Endothelial cell of umbilical vein (primary cell): Measurements from ENCODE around the gene PGF. TPM values are rescaled to one million over a fixed set of nuclear protein-coding genes. Genes with fewer than 3 reads are reported as not detected.

Source experiments
- BruUV-seq: library from RNA; stranded (reverse); fragments of 400-500 nt; replicated peaks from 2 replicates; lab custom pipeline; 2021; lab: Mats Ljungman, UMichigan
- CTCF ChIA-PET: fragments of 300-600, 350-600 bp; sonication (Branson Sonifier 250); formaldehyde crosslinking; loops from one replicate; lab custom pipeline; 2021; ENCODE audit warnings: antibody characterized with exemption, inconsistent platforms; lab: Charles Lee
- POLR2A ChIA-PET: fragments of 300-600, 350-600 bp; sonication (Branson Sonifier 250); formaldehyde crosslinking; loops from one replicate; lab custom pipeline; 2021; ENCODE audit warnings: antibody characterized with exemption, inconsistent platforms; lab: Charles Lee
- DNase-seq: peaks from one replicate; pipeline ENCODE4 v3.0.0-alpha.2; 2011; ENCODE audit warnings: low read depth, low spot score
- FAIRE-seq: peaks from 2 replicates; lab custom pipeline; 2011; peaks lifted over from hg19 to GRCh38; lab: Jason Lieb, UNC
- H2AFZ ChIP-seq: 2 replicates; pipeline ENCODE4 v1.6.0; 2012; ENCODE audit warnings: low read depth, low read length, control low read depth, inconsistent platforms
- H3K27ac ChIP-seq: 2 replicates; pipeline ENCODE4 v1.5.1; 2011; ENCODE audit warnings: low read depth, mild to moderate bottlenecking, control low read depth, low read length, moderate library complexity; ENCODE audit not compliant: insufficient read depth
- H3K27me3 ChIP-seq, 2 experiments: 2 replicates each; pipeline versions ENCODE4 v1.6.0 to v1.6.1; 2011; ENCODE audit warnings: low read length in 2 of 2, mixed read lengths in 1 of 2; ENCODE audit not compliant: control insufficient read depth in 2 of 2, insufficient read depth in 2 of 2
- H3K36me3 ChIP-seq, 2 experiments: 2 replicates in 1 of 2; 3 replicates in 1 of 2; pipeline ENCODE4 v1.5.1; 2011; ENCODE audit warnings: low read length in 2 of 2, mild to moderate bottlenecking in 1 of 2, moderate library complexity in 1 of 2; ENCODE audit not compliant: control insufficient read depth in 2 of 2, insufficient read depth in 2 of 2; ENCODE audit errors: extremely low read depth in 1 of 2
- H3K4me1 ChIP-seq: 3 replicates; pipeline ENCODE4 v1.5.1; 2011; ENCODE audit warnings: mild to moderate bottlenecking, low read length; ENCODE audit not compliant: control insufficient read depth, insufficient read depth; ENCODE audit errors: extremely low read depth
- H3K4me2 ChIP-seq: 2 replicates; pipeline ENCODE4 v1.6.1; 2011; ENCODE audit warnings: low read length, control low read depth, mixed read lengths; ENCODE audit not compliant: insufficient read depth
- H3K4me3 ChIP-seq, 3 experiments: fragments of 200-600 bp in 1 of 3; sonication (generic), shearing (Covaris generic) in 1 of 3; replicated peaks in 1 of 3; 2 replicates each; pipeline ENCODE4 v1.5.1; 2011 to 2016; ENCODE audit warnings: control low read depth in 3 of 3, low read length in 3 of 3, mild to moderate bottlenecking in 2 of 3, inconsistent platforms in 1 of 3, low read depth in 1 of 3, moderate library complexity in 1 of 3; ENCODE audit not compliant: insufficient read depth in 1 of 3
- H3K79me2 ChIP-seq: 2 replicates; pipeline ENCODE4 v1.6.0; 2012; ENCODE audit warnings: low read length, inconsistent platforms; ENCODE audit not compliant: control insufficient read depth, insufficient read depth
- H3K9ac ChIP-seq: replicated peaks from 2 replicates; pipeline ENCODE3; 2011; ENCODE audit warnings: low read length, control low read depth; ENCODE audit not compliant: insufficient read depth; ENCODE audit errors: extremely low read depth
- H3K9me1 ChIP-seq: replicated peaks from 3 replicates; pipeline ENCODE4 v1.6.0; 2011; ENCODE audit warnings: mild to moderate bottlenecking, low read length; ENCODE audit not compliant: control insufficient read depth, insufficient read depth; ENCODE audit errors: extremely low read depth
- H3K9me3 ChIP-seq: replicated peaks from 2 replicates; pipeline ENCODE4 v1.5.1; 2012; ENCODE audit warnings: low read length, inconsistent platforms; ENCODE audit not compliant: control insufficient read depth, insufficient read depth
- H4K20me1 ChIP-seq: replicated peaks from 2 replicates; pipeline ENCODE3; 2011; ENCODE audit warnings: mild to moderate bottlenecking, low read length; ENCODE audit not compliant: control insufficient read depth, insufficient read depth; ENCODE audit errors: extremely low read depth
- EZH2 ChIP-seq: IDR thresholded peaks from 2 replicates; pipeline ENCODE4 v1.6.1; 2012; ENCODE audit warnings: borderline replicate concordance, low read depth, mild to moderate bottlenecking, moderate library complexity, low read length, inconsistent platforms; ENCODE audit not compliant: severe bottlenecking
- FOS ChIP-seq: IDR thresholded peaks from 2 replicates; pipeline ENCODE4 v1.6.1; 2011; ENCODE audit warnings: mild to moderate bottlenecking, low read length, moderate library complexity, borderline replicate concordance; ENCODE audit not compliant: insufficient read depth
- GATA2 ChIP-seq: IDR thresholded peaks from 2 replicates; pipeline ENCODE4 v1.7.0; 2011; ENCODE audit warnings: low read depth, mild to moderate bottlenecking, moderate library complexity, mixed read lengths, low read length; ENCODE audit not compliant: insufficient read length, insufficient read depth
- JUN ChIP-seq: IDR thresholded peaks from 2 replicates; pipeline ENCODE4 v1.6.1; 2011; ENCODE audit warnings: borderline replicate concordance, low read depth; ENCODE audit not compliant: insufficient read length, insufficient read depth
- MYC ChIP-seq: IDR thresholded peaks from one replicate; pipeline ENCODE4 v1.6.1; 2011; ENCODE audit warnings: mild to moderate bottlenecking, low read depth, low read length
- POLR2A ChIP-seq: IDR thresholded peaks from 2 replicates; pipeline ENCODE4 v1.6.1; 2012; ENCODE audit warnings: low read depth, mild to moderate bottlenecking, control low read depth, low read length
- POLR2AphosphoS5 ChIP-seq: IDR thresholded peaks from 2 replicates; pipeline ENCODE4 v1.6.1; 2012; ENCODE audit warnings: low read depth, mild to moderate bottlenecking, control low read depth, low read length, moderate library complexity; ENCODE audit not compliant: insufficient read depth
- dilution Hi-C: fragments of 300-500 bp; cut with MboI; formaldehyde crosslinking; loops from one replicate; pipeline ENCODE4 v1.15.0; 2019; ENCODE audit warnings: low sequenced_read_pairs; ENCODE audit not compliant: extremely low pct_ligation_motif_present
- intact Hi-C: fragments of 100-400 bp; cut with micrococcal nuclease; formaldehyde crosslinking; loops from one replicate; pipeline ENCODE4 v1.10.0; 2022
- polyA plus RNA-seq, 4 experiments: library from polyadenylated mRNA; depleted of rRNA in 3 of 4; stranded (reverse) in 3 of 4; unstranded in 1 of 4; fragments of >200 nt; gene quantifications; 2 replicates each; pipeline versions ENCODE4 v1.2.1 to v1.2.3, GENCODE V29; 2011 to 2012; ENCODE audit warnings: missing spikeins in 1 of 4
- total RNA-seq: library from RNA; stranded (reverse); gene quantifications from 2 replicates; pipeline ENCODE4 v1.2.3, GENCODE V29; 2021
- TF ChIP-seq, protein P1 (sequence below): IDR thresholded peaks from 2 replicates; pipeline ENCODE4 v1.6.1; 2011; ENCODE audit not compliant: insufficient read depth, insufficient read length
- TF ChIP-seq, protein P2 (sequence below), 2 donors: IDR thresholded peaks; 1 replicate in 1 of 2; 2 replicates in 1 of 2; pipeline ENCODE4 v1.5.1; 2011; ENCODE audit warnings: low read length in 2 of 2, mild to moderate bottlenecking in 2 of 2, moderate library complexity in 2 of 2, control low read depth in 1 of 2, inconsistent platforms in 1 of 2, low read depth in 1 of 2; ENCODE audit not compliant: insufficient read depth in 1 of 2; ENCODE audit errors: extremely low read depth in 1 of 2

PGF gene
- total and polyA plus RNA-seq, 2 donors (not counting 3 experiments of a cell fraction or from before 2014, with no cell fraction given) = 89.0 to 206 TPM

DNA sequence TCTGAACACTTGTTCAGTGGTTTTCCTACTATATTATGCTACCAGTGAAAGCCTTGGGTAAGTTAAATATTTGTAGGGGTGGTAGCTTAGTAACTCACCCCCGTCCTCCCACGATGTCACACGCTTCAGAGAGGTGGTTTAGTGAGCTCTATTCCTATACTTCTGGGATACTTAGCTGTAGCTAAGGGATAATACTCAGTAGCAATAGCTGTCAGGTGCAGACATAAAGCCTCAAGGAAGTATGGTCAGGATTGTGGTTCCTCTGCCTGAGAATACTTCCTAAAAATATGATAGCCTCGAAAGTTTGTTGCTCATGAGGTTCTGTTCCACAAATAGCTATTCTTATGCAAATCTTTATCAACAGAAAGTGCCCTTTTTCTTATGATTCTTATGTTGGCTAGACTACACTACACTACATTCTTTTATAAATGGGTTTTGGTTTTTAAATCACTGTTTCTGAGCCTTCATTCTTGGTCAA lies 61.7 kb downstream of the PGF start:
- Histone ChIP-seq H3K9me3 (no peaks in the 10 kb centered on the region), H3K27me3 (no peaks in the 10 kb centered on the region), H3K36me3 (peaks cover 50 to 57% of the 10 kb centered on the region in 2 experiments), H3K79me2 (peaks cover 7% of the 10 kb centered on the region), H3K4me1 (no peaks in the 10 kb centered on the region), H2AFZ (no peak overlapping the region), H3K9ac (no peak overlapping the region), H4K20me1 (no peaks in the 10 kb centered on the region), H3K4me2 (no peak overlapping the region), H3K27ac (no peak overlapping the region), H3K9me1 (no peaks in the 10 kb centered on the region), H3K4me3 (no peak overlapping the region)
- DNase-seq (no peak), FAIRE-seq (no peak)
- dilution Hi-C loops = no loop called here
- intact Hi-C loops = no loop called here
- POLR2A ChIA-PET = interaction anchor here (1.5 kb wide), 1 partner anchor 16 kb away, joined by 4 read pairs; no protein-coding TSS in a partner anchor
- CTCF ChIA-PET = interaction anchor here (0.7 to 5.0 kb wide), 7 partner anchors 8 to 194 kb away, joined by 3 to 41 read pairs (median 4); no protein-coding TSS in a partner anchor
- BruUV-seq = no TSS peak
- no peak for TF ChIP-seq FOS
- TF ChIP-seq JUN = no peak
- TF ChIP-seq, protein P1, sequence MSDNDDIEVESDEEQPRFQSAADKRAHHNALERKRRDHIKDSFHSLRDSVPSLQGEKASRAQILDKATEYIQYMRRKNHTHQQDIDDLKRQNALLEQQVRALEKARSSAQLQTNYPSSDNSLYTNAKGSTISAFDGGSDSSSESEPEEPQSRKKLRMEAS = no peak
- TF ChIP-seq EZH2 = no peak
- TF ChIP-seq POLR2A = no peak
- TF ChIP-seq, protein P2, sequence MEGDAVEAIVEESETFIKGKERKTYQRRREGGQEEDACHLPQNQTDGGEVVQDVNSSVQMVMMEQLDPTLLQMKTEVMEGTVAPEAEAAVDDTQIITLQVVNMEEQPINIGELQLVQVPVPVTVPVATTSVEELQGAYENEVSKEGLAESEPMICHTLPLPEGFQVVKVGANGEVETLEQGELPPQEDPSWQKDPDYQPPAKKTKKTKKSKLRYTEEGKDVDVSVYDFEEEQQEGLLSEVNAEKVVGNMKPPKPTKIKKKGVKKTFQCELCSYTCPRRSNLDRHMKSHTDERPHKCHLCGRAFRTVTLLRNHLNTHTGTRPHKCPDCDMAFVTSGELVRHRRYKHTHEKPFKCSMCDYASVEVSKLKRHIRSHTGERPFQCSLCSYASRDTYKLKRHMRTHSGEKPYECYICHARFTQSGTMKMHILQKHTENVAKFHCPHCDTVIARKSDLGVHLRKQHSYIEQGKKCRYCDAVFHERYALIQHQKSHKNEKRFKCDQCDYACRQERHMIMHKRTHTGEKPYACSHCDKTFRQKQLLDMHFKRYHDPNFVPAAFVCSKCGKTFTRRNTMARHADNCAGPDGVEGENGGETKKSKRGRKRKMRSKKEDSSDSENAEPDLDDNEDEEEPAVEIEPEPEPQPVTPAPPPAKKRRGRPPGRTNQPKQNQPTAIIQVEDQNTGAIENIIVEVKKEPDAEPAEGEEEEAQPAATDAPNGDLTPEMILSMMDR (IDR thresholded peaks at IDR 0.05; ENCODE audit: extremely low read depth in 1 of 2, insufficient read depth in 1 of 2, low read depth in 1 of 2, low read length in 2 of 2) = no peak
- no peak for TF ChIP-seq POLR2AphosphoS5
- no peak for TF ChIP-seq GATA2
- TF ChIP-seq MYC = no peak
